ENCODE results near the gene C19orf12.

C19orf12 gene

GRCh38 chr19:29663861-29664752 is 51.0 kb downstream of the C19orf12 start:
- no peak for DNase-seq (ENCODE audit: low read depth)

DNA sequence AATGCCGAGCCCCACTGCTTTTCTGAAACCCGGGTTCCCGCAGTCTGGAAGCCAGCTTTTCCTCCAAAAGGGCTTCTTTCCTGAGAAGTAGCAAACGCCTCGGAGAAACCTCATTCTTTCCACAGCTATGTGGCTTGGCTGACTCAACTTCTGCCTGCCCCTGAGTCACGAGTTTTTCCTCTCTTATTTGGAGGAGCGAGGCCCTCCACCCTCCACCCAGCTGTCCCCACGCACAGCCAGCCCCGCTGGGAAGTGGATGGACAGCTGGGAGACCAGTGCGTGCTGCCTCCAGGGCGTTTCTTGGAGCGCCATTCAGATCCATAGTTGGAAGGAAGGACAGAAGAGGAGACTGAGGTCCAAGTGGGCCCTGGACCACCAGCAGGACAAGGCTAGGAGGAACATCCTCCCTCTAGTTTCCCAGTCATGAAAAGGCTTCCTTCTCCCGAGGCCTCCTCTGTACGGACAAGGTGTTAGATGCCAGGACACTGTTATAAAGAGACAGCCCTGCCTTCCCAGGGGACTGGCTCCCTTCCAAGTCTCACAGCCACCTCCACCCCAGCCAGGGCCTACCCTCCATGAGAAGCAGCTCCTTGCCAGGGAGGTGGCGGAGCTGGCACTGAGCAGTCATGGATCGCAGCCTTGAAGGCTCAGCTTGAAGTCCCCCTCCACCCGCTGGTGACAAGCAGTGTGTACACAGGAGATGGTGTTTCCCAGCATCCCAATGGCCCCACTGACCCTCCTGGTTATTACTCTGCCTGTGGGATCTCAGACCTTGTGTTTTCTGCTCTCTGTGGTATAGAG is 52.3 kb downstream of the C19orf12 start:
- DNase-seq (ENCODE audit: low read depth) = no peak

- no peak for DNase-seq (ENCODE audit: low read depth)
These were observed 52.8 kb downstream of the C19orf12 start for GRCh38 chr19:29662278-29662603.

DNA sequence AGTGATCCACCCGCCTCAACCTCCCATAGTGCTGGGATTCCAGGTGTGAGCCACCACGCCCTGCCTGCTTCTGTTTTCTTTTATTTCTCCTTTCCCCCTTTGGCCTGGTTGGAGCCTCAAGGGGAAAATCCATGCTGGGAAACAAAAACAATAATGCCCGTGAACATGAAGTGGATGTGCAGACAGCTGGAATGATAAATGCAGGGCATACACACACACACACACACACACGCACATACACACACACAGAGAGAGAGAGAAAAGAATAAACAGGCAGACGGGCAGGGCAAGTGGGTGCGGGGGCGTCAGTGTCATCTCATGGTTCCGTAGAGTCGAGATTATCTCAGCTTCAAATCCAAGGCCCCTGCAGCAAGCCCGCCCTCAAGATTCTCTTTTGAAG is 54.2 kb downstream of the C19orf12 start:
- DNase-seq (ENCODE audit: low read depth) = peak; percentile 48

DNA sequence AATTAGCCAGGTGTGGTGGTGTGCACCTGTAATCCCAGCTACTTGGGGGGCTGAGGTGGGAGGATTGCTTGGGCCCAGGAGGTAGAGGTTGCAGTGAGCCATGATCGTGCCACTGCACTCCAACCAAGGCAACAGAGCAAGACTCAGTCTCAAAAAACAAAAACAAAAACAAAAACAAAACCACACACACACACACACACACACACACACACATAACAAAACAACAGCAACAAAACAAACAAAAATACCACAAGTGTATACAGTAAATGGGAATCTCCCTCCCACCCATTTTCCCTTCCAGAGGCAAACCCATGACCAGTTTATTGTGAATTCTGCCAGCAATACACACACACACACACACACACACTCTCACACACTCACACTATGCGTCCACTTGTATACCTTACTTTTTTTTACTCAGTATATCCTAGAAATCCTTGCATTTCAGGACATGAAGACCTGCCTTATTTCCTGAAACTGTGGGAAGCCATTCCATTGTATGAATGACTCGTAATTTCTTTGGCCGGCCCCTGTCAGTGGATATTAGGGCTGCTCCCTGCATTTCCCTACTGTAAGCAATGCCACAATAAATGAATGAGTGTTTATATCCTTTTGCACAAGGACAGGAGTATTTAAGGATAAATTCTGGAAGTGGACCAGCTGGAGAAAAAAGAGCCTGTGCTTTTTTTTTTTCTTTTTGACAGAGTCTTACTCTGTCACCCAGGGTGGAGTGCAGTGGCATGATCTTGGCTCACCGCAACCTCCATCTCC is 56.7 kb downstream of the C19orf12 start:
- no peak for DNase-seq (ENCODE audit: low read depth)

DNA sequence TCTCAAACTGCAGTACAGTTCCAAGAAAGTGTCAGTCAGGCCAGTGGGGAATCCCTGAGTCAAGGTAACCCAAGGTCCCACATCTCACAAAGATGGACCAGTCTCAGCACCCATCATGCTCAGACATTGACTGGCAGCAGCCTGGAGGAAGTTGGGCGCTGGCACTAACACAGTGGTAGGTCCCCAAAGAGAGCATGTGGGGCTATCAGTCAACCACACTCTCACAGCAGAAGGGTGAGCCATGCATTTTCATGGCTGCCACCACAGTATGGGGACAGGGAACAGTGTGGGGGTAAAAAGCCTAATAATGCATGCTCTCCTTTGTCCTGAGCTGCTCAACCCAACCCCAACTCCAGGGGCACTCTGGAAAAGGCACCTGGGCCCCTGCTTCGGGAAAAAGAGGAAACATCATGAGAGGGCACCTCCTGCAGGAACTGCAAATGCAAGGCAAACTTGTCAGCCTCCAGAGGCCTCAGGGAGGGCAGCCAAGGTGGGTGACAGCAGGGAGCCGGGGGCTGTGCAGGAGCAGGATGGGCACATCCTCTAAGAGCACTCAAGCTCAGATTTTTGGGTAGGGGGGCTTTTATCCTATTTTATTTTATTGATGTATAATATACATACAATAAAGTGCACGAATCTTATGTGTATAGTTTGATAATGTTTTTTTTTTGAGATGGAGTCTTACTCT is 59.3 kb downstream of the C19orf12 start:
- no peak for DNase-seq (ENCODE audit: low read depth)

DNA sequence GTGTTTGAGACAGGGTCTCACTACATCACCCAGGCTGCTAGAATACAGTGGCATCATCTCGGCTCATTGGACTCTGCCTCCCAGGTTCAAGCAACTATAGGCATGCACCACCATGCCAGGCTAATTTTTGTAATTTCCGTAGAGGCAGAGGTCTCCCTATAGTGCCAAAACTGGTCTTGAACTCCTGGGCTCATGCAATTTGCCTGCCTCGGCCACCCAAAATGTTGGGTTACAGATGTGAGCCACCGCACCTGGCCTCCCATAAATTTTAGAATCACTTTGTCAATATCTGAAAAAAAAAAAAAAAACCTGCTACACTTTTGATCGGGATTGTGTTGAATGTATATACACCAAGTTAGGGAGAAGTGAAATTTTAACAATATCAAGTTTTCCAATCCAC is 61.7 kb downstream of the C19orf12 start:
- DNase-seq (ENCODE audit: low read depth) = no peak

- no peak for DNase-seq (ENCODE audit: low read depth)
These were observed 63.3 kb downstream of the C19orf12 start for GRCh38 chr19:29651622-29652394.

DNA sequence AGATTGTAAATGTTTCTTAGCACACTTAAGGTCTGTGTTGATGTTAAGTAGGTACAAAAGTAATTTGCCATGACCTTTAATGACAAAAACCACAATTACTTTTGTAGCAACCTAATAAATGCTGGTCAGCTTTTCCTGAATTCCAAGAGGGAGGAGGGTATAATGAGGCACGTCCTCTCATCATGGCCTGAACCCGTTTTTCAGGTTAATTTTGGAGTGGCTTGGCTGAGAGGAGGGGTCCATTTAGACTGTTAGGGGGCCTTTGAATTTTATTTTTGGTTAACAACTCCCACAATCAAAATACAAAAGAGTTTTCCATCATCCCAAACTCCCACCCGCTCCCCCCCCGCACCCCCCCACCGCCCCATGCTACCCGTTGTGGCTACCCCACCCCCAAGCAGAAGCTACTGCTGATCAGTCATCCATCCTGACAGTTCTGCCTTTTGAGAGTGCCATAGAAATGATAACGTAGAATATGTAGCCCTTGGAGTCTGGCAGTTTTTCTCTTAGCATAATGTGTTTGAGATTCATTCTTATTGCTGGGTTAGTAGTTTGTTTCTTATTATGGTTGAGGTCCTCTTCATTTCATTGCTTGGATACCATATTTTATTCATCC is 64.2 kb downstream of the C19orf12 start:
- DNase-seq (ENCODE audit: low read depth) = no peak
